NOMO-1 (cell line): ENCODE results near the gene MGLL.

Source experiments
- DNase-seq, 2 experiments: peaks; one replicate each; lab custom pipeline; 2025; ENCODE audit not compliant: unreplicated experiment in 2 of 2; lab: John Stamatoyannopoulos, UW

The MGLL gene

GRCh38 chr3:127744875-127745274 lies 77.4 kb downstream of the MGLL start:
- DNase-seq, result no peak

DNA sequence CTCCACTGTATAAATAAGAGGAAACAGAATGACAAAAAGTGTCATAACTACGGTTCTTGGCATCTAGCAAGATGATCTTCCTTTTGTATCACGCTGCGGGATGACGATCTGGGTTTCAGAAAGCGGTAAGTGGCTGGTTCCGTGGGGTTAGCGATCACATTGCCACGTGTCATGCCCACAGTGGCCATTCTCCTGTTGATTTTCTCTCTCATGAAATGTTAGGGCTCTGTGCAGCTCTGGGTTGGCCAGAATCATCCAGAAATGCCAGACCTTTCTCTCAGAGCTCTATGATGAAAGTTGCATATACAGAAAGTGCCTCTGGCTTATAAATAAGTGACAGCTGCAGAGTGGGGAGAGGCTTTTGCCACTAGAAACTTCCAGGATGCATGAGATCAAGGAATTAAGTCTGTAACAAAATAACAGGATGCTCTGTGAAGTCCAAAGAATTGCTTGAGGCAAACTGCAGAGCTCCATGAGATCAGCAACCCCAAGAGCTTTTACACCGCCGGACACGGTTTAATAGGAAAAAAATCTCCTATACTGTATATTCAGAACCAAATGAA lies 78.0 kb downstream of the MGLL start:
- no peak for DNase-seq

GRCh38 chr3:127743351-127744252 lies 78.7 kb downstream of the MGLL start:
- DNase-seq, result no peak

GRCh38 chr3:127742580-127742979 lies 79.7 kb downstream of the MGLL start:
- DNase-seq, result no peak

- no peak for DNase-seq
Observed at GRCh38 chr3:127741690-127742089, 80.6 kb downstream of the MGLL start.

- DNase-seq, result no peak
Observed at GRCh38 chr3:127741246-127741645, 81.1 kb downstream of the MGLL start.

DNA sequence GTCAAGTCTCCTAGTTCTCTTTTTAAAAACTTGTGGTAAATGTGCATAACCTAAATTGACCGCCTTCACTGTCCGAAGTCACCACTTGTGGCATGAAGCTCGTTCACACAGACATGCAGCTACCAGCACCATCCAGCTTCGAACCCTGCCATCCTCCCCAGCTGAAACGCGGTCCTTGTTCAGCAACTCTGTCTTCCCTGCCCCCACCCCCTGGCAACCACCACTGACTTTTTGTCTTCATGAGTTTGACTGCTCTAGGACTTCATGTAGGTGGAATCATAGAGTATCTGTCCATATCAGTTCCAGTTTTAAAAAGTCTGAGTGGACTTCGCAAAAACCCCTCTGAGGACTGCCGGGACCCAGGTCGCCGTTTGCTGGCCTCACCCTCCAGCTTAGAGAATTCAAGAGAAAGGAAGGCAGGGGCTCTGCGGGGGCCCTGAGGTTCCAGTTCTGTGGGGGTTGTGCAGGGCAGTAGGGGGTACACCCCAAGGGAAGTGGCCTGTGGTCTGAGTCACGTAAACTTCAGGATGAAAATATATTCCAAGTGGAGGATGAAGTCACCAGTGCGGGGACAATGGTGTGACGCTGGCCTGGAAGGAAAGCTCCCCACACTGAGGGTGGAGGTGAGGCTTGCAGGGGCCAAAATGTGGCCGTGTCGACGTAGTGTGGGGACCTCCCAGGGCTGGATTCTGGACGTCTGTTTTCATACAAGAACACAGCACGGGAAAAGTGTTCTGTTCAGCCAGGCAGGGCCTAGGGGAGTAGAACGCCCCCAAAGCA lies 82.0 kb downstream of the MGLL start:
- DNase-seq, result no peak

GRCh38 chr3:127739347-127740135 lies 82.8 kb downstream of the MGLL start:
- DNase-seq, result no peak

DNA sequence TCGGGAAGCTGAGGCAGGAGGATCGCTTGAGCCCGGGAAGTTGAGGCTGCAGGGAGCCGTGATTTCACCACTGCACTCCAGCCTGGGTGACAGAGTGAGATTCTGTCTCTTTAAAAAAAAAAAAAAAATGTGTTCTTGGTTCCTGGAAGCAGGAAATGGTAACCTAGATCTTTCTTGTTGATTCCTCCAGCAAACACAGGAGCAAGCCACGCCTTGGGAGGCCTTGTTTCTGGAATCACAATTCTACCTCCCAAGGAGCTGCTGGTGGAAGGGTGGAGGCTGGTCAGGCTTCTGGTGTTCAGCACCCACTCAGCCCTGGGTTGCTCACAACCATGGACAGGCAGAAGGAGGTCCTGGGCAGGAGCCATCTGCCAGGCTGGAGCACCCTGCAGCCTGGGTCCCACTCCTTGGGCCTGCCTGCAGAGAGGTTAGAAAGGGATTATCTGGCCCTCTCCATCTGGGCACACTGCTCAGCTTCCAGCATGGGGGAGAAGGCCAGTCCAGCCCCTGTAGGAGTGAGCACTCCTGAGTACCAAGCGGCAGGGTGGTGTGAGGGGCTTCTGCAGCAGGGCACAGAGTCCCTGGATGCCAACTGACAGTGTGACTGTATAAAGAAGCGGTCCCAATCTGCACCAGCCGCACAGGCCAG lies 84.0 kb downstream of the MGLL start:
- no peak for DNase-seq

- no peak for DNase-seq
Observed at GRCh38 chr3:127736801-127737539, 85.3 kb downstream of the MGLL start.

DNA sequence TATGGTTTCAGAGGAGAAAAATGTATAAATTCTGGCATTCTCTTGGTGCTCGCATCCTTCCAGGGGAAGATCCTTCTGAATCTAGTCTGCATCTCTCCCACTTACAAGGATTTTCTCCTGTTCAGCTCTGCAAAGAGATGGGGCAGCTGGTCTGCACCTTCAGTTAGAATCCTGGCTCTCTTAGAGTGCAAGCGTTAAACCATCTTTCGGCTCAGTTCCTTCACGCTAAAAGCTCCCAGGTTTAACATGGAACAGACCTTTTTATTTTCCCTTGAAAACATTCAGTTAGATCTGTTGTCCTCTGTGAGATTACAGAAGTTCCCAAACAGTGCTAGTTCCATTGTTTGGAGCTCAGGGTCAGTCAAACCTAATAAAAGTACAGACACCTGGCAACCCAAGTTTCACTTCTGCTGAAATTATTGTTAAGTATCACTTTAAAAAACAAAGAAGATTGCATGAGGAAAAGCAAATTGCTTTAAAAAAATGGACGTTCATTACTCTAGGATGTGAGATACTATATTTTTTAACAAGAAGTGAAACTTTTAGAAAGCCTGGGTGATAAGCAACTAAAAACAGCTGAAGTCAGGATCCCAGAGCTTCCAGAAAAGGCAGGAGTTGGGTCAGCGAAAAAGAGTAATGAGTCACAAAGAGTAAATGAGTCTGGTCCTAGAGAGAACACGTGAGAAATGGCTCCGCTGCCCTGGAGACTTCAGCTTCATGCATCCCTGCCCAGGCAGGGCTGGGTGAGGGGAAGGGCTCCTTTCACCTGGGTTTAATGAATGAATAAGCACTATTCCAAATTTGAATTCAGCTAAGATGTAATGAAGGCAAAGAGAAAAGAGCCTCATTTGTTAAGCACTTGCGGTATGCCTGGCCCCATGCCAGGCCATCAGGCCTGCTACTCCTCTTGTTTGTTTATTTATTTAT lies 86.3 kb downstream of the MGLL start:
- peak; percentile 94 to 96 for DNase-seq

- peak; percentile 66 for DNase-seq
Observed at GRCh38 chr3:127734754-127735473, 87.4 kb downstream of the MGLL start.

GRCh38 chr3:127734181-127734720 lies 88.1 kb downstream of the MGLL start:
- DNase-seq, result no peak

DNA sequence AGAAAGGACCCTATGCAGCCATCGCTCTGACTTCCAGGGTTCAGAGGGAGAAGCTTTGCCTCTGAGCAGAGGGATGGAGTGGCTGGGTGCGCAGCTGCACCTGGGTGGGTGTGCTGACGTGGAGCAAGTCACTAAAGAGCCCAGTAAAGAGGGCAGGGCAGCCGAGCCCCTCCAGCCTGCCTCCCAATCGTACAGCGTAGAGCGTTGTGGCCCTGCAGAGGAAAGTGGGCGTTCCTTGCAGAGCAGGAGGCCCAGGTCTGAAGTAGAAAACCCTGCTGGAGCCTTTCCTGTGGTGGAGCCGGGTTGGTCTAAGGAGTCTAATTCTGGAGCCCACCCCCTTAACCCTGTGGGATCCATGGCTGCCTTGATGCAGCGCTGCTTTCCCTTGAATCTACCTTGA lies 88.5 kb downstream of the MGLL start:
- DNase-seq, result no peak

GRCh38 chr3:127732879-127733350 lies 89.4 kb downstream of the MGLL start:
- DNase-seq, result peak; percentile 6 to 76

GRCh38 chr3:127732303-127732702 lies 90.0 kb downstream of the MGLL start:
- DNase-seq, result no peak

- DNase-seq, result no peak
Observed at GRCh38 chr3:127731546-127732289, 90.6 kb downstream of the MGLL start.
